DND-41 (cell line): Measurements from ENCODE around the gene CSNK1G3.

ENCODE experiments used
- ATAC-seq: fragments of 200-7000 bp; cut with Tn5 transposase; 3 replicates; pipeline ENCODE4 v1.9.1; 2021; ENCODE audit warnings: low read depth; ENCODE audit not compliant: insufficient read depth
- DNase-seq: peaks from one replicate; pipeline ENCODE4 v3.0.0-alpha.2; 2020
- H2AFZ ChIP-seq: 2 replicates; pipeline ENCODE4 v1.6.0; 2012; ENCODE audit warnings: low read depth, low read length
- H3K27ac ChIP-seq: 2 replicates; pipeline ENCODE4 v1.5.1; 2012; ENCODE audit warnings: low read length, inconsistent platforms
- H3K27me3 ChIP-seq: fragments of 200-600 bp; sonication (generic); 2 replicates; pipeline ENCODE4 v1.6.0; 2012; ENCODE audit warnings: low read length, mild to moderate bottlenecking, inconsistent platforms; ENCODE audit not compliant: insufficient read depth, poor library complexity
- H3K36me3 ChIP-seq: 2 replicates; pipeline ENCODE4 v1.5.1; 2012; ENCODE audit warnings: low read length, inconsistent platforms; ENCODE audit not compliant: insufficient read depth
- H3K4me1 ChIP-seq: 2 replicates; pipeline ENCODE4 v1.5.1; 2012; ENCODE audit warnings: mild to moderate bottlenecking, low read length; ENCODE audit not compliant: insufficient read depth
- H3K4me2 ChIP-seq: 2 replicates; pipeline ENCODE4 v1.6.0; 2012; ENCODE audit warnings: mild to moderate bottlenecking, moderate library complexity, low read length, inconsistent platforms; ENCODE audit not compliant: insufficient read depth
- H3K4me3 ChIP-seq, 2 experiments: fragments of 200-600 bp in 1 of 2; shearing (Covaris generic) in 1 of 2; 2 replicates each; pipeline ENCODE4 v1.5.1; 2012 to 2016; ENCODE audit warnings: inconsistent platforms in 2 of 2, low read length in 2 of 2, mild to moderate bottlenecking in 2 of 2, low read depth in 1 of 2, moderate library complexity in 1 of 2
- H3K79me2 ChIP-seq: 2 replicates; pipeline ENCODE4 v1.6.0; 2012; ENCODE audit warnings: low read length, inconsistent platforms; ENCODE audit not compliant: insufficient read depth
- H3K9ac ChIP-seq: 2 replicates; pipeline ENCODE4 v1.6.0; 2012; ENCODE audit warnings: low read depth, mild to moderate bottlenecking, inconsistent platforms, low read length, moderate library complexity
- H3K9me3 ChIP-seq: 2 replicates; pipeline ENCODE4 v1.5.1; 2012; ENCODE audit warnings: low read length, moderate library complexity, mild to moderate bottlenecking, inconsistent platforms; ENCODE audit not compliant: insufficient read depth, severe bottlenecking
- H4K20me1 ChIP-seq: 2 replicates; pipeline ENCODE4 v1.6.0; 2012; ENCODE audit warnings: low read length; ENCODE audit not compliant: insufficient read depth
- EZH2 ChIP-seq: IDR thresholded peaks from 3 replicates; pipeline ENCODE4 v1.6.1; 2012; ENCODE audit warnings: borderline replicate concordance, low read depth, mild to moderate bottlenecking, moderate library complexity, low read length, inconsistent platforms; ENCODE audit not compliant: severe bottlenecking
- TF ChIP-seq, protein P1 (sequence below): IDR thresholded peaks from 2 replicates; pipeline ENCODE4 v1.5.1; 2012; ENCODE audit warnings: borderline replicate concordance, low read length, moderate library complexity, mild to moderate bottlenecking; ENCODE audit not compliant: poor library complexity, severe bottlenecking; ENCODE audit errors: extremely low read depth

The CSNK1G3 gene

DNA sequence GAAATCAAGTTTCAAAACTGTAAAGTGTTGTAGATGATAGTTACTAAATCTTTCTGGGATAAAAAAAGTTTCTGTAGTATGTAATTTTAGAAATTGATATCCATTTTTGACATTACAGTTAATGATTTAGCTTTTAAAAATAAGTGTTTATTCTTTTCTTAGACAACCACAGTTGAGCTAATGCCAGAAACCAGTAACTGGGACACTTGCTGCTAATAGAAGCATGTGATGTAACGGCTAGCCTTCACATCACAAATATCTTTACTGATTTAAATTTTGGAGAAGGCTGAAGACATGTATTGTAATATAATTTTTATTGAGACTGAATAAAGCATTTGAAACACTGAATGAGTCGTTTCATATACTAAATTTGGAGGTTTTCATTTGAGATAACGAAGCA is 18.8 kb downstream of the CSNK1G3 start:
- no peaks in the 10 kb centered on the region for H3K79me2 ChIP-seq
- DNase-seq (no peak), ATAC-seq (no peak)
- no peaks in the 10 kb centered on the region for H3K9me3 ChIP-seq
- H4K20me1 ChIP-seq: no peaks in the 10 kb centered on the region
- H3K27ac ChIP-seq: no peak overlapping the region
- H3K4me3 ChIP-seq: no peak overlapping the region
- no peaks in the 10 kb centered on the region for H3K27me3 ChIP-seq
- H3K4me2 ChIP-seq: no peak overlapping the region
- no peaks in the 10 kb centered on the region for H3K4me1 ChIP-seq
- no peaks in the 10 kb centered on the region for H3K36me3 ChIP-seq
- no peak overlapping the region for H3K9ac ChIP-seq
- H2AFZ ChIP-seq: no peak overlapping the region
- TF ChIP-seq, protein P1, sequence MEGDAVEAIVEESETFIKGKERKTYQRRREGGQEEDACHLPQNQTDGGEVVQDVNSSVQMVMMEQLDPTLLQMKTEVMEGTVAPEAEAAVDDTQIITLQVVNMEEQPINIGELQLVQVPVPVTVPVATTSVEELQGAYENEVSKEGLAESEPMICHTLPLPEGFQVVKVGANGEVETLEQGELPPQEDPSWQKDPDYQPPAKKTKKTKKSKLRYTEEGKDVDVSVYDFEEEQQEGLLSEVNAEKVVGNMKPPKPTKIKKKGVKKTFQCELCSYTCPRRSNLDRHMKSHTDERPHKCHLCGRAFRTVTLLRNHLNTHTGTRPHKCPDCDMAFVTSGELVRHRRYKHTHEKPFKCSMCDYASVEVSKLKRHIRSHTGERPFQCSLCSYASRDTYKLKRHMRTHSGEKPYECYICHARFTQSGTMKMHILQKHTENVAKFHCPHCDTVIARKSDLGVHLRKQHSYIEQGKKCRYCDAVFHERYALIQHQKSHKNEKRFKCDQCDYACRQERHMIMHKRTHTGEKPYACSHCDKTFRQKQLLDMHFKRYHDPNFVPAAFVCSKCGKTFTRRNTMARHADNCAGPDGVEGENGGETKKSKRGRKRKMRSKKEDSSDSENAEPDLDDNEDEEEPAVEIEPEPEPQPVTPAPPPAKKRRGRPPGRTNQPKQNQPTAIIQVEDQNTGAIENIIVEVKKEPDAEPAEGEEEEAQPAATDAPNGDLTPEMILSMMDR: no peak
- TF ChIP-seq EZH2: no peak

- Histone ChIP-seq H3K79me2 (no peaks in the 10 kb centered on the region), H4K20me1 (no peaks in the 10 kb centered on the region)
- no peak for ATAC-seq
These were observed 23.7 kb downstream of the CSNK1G3 start for GRCh38 chr5:123535648-123536047.

DNA sequence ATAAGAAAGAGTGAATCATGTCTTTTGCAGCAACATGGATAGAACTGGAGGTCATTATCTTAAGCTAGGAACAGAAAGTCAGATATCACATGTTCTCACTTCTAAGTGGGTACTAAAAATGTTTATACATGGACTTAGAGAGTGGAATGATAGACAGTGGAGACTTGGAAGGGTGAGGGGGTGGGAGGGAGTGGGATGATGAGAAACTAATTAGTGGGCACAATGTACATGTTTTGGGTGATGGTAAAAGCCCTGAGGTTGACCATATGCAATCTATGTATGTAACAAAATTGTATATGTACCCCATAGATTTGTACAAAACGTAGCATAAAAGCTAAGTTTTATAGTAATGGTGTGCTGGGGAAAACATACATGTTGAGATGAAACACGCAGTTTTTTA is 25.3 kb downstream of the CSNK1G3 start:
- H3K4me3 ChIP-seq: no peak overlapping the region
- no peak for TF ChIP-seq EZH2
- TF ChIP-seq, protein P1: no peak
- H3K9me3 ChIP-seq: no peaks in the 10 kb centered on the region
- no peaks in the 10 kb centered on the region for H3K27me3 ChIP-seq
- H3K36me3 ChIP-seq: no peaks in the 10 kb centered on the region
- no peak overlapping the region for H3K4me2 ChIP-seq
- no peak overlapping the region for H3K27ac ChIP-seq
- H3K9ac ChIP-seq: no peak overlapping the region
- no peaks in the 10 kb centered on the region for H3K79me2 ChIP-seq
- ATAC-seq: no peak
- H4K20me1 ChIP-seq: no peaks in the 10 kb centered on the region
- no peak overlapping the region for H2AFZ ChIP-seq
- no peak for DNase-seq
- no peaks in the 10 kb centered on the region for H3K4me1 ChIP-seq

More at GRCh38 chr5:123535648-123536047, 23.7 kb downstream of the CSNK1G3 start:
- Histone ChIP-seq H3K27me3 (no peaks in the 10 kb centered on the region), H2AFZ (no peak overlapping the region), H3K9me3 (no peaks in the 10 kb centered on the region), H3K27ac (no peak overlapping the region), H3K4me1 (no peaks in the 10 kb centered on the region), H3K4me2 (no peak overlapping the region), H3K36me3 (no peaks in the 10 kb centered on the region), H3K9ac (no peak overlapping the region), H3K4me3 (no peak overlapping the region)
- DNase-seq: no peak
- no peak for TF ChIP-seq EZH2
- TF ChIP-seq, protein P1: no peak

GRCh38 chr5:123537845-123538244 is 25.9 kb downstream of the CSNK1G3 start:
- no peak overlapping the region for H2AFZ ChIP-seq
- H3K9me3 ChIP-seq: no peaks in the 10 kb centered on the region
- H3K27me3 ChIP-seq: no peaks in the 10 kb centered on the region
- no peak for ATAC-seq
- no peaks in the 10 kb centered on the region for H3K4me1 ChIP-seq
- TF ChIP-seq EZH2: no peak
- TF ChIP-seq, protein P1: no peak
- no peak overlapping the region for H3K9ac ChIP-seq
- no peaks in the 10 kb centered on the region for H3K79me2 ChIP-seq
- no peak overlapping the region for H3K4me3 ChIP-seq
- H3K4me2 ChIP-seq: no peak overlapping the region
- H4K20me1 ChIP-seq: no peaks in the 10 kb centered on the region
- H3K36me3 ChIP-seq: no peaks in the 10 kb centered on the region
- H3K27ac ChIP-seq: no peak overlapping the region
- no peak for DNase-seq
